Measurements from ENCODE around the gene HOXD9.

HOXD9 gene

DNA sequence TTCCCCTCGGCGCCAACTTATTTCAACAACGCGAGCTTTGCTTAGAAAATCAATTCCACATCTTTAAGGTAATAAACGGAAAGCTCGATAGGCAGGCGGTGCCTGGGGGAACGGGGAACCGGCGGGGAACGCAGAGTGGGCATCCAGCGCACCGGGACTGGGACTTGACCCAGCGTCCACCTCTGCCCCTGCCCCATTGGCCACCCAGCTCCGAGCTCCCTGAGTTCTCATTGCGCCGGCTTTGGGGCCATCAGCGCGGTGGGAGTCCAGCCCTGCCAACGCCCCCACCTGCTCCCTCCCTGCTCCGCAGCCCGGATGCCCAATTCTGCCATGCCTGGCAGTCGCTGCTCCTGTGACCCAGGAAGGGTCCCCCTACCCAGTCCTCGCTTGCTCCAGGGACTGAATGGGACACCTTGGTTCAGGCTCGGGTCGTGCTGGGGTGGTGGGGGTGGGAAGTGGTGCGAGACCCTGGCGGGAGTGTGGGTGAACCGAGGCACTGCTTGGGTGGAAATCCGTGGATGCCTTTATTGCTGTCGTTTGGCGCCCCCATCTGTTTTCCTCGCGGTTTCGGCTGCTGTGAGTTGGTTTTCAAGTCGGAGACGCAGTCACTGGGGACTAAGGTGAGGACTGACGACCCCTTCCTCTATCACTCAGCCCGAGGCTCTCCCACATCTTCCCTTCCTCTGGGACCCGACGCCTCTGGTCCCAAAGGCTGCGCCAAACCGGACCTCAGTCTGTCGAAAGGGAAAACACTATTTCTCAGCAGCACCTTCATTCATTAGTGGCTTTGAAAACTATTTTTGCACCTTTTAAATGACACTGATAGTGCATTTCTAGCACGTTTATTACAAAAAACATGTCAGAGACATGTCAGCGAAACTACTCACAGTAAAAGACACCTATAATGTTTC, 36.4 kb upstream of the HOXD9 start:
- no peak for DNase-seq

- no peak for DNase-seq
Measured at GRCh38 chr2:176087330-176088047, 35.0 kb upstream of the HOXD9 start.

DNA sequence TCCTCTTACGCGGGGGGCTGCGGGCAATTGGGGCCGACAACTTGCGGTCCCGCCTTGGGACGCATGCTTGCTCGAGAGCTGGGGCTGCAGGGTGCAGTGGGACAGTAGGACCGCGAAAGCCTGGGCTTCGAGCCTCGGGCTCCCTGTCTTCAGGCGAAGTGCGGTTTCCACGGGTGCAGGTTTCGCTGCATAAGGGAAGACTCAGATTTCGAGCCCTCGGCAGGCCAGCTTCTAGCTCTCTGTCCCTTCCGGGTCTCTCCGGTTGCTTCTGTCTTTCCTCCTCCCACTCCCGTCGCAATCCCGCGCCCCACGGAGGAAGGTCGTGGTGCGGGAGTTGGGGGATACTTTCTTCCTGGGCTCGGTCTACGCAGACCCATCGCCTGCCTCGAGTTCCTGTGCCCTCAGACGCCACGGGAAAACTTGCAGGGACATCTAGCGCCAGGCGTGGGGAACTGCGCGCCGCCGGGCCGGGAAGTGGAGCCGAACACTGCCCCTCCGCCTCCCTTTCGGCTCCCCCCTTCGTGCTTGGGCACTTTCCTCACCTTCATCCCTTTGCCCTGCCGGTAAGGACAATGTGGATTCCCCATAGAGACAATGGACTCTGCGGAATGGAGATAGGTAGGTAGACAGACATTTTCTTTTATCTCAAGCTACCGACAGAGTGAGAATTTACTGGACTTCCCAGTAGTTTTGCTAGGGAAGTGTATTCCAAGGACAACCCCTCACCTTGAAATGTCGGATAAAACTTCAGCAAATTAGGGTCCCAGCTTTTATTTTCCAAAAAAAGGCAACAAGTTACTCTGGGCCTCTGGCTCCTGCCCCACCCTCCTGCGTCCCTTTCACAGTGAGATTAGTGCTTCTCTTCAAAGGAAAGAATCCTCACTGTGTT, 34.2 kb upstream of the HOXD9 start:
- no peak for DNase-seq

DNA sequence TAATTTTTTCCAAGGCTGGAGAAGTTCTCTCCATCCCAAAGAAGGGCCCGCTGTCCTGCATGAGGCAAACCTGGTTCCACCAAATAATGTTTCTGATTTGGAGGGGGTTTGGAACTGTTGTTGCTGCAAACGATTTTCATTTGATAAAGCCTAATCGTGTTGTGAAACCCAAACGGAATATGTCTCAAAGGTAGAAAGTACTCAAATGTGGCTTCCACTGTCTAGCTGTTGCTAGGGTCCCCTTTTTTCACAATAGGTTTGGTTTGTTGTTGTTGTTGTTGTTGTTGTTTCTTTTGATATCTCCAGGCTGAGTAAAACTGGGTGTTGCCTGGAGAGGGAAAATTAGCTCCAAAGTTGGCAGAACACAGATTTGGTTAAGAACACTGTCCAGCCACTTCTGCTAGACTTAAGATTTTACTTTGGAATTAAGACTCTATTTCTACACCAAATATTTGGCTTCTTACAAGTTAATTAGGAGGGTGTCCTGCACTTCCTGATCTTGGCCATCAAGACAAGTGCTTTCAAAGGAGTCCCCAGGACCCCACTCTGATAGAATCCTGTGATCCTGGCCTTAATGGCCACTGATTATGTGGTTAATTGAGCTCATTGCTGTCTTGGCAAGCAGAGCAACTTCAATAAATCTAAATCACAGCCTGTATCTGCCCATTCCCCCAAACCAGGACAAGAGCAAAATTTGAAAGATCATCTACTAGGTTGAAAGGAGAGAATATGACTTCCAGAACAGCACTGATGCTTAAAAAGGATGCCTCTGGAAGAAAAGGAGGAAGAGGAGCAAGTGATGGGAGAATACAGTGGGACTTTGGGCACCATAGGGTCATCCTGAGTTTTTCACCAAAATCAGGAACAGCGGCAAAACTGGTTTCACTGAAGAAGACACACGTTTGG, 33.3 kb upstream of the HOXD9 start:
- DNase-seq, result no peak

DNA sequence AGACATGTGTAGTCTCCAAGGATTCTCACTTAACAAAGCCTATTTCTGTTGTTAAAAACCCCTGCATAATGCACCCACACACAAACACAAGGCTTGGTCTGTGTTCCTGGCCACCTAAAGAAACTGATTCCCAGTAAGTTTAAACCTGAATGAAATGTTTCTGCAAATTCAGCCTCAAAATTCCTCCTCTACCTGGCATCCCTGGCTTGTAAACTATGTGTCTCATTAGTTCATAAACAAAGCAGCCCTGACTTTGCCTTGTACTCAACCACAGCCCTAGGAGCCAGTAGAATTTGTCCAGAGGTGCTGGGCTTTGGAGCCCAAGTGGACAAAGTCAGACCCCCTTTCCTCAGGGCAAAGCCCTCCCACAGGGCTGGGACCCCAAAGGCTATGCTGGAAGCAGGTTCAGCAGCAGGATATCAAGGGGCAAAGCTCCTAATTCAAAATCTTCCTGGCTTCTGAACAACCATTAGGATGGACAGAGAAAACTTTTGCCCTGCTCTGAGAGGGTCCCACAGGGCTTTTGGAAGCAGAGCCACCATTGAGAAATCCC, 32.6 kb upstream of the HOXD9 start:
- DNase-seq, result no peak

GRCh38 chr2:176090862-176091261, 31.7 kb upstream of the HOXD9 start:
- DNase-seq, result no peak

DNA sequence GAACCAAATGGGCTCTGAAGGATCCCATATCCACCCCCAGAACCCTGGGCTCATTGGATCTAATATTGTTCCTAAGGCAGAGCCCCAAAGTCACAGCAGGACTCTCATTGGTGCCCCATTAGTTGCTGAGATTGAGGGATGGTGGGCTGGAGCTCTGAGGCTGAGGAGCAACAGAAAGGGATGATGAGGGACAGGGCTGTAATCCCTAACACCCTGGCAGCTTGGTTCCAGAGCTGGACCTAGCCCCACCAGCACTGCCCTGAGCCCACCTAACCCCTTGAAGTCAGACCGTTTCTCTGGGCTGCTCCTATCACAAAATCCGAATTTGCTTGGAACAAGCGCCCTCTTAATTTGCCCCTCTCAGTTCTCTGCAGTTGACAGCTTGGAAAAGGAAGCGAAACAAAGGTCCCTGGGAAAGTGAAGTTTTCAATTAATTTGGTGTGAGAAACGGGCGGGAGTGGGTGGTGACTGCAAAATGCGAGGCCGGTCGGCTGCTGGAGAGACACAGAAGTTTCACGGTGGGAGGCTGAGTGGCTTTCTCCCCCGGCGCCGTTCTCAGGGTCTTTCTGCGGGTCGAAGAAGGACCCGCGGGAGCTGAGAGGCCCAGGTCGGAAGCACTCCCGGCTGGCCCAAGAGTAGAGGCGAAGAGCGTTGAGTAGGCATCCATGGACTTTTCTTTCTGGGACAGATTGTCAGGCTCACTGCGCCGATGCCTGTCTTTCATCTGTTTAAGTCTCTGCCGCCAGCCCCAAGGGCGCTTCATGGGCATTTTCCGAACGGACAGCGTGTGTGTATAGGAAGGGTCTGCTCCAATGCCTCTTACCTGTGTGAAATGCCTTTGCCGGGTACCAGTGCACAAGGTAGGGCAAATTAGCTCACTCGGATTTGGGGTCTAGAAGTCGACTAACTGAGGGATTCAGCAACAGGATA, 30.9 kb upstream of the HOXD9 start:
- no peak for DNase-seq

- no peak for DNase-seq
Measured at GRCh38 chr2:176092270-176093144, 30.0 kb upstream of the HOXD9 start, which contains the start of gene HOXD13. HOXD13 (plus strand) TSS chr2:176092721; CDS start chr2:176092891, 170 bp downstream.

GRCh38 chr2:176093145-176093897, 29.2 kb upstream of the HOXD9 start:
- no peak for DNase-seq

- no peak for DNase-seq
Measured at GRCh38 chr2:176093898-176094249, 28.6 kb upstream of the HOXD9 start.

DNA sequence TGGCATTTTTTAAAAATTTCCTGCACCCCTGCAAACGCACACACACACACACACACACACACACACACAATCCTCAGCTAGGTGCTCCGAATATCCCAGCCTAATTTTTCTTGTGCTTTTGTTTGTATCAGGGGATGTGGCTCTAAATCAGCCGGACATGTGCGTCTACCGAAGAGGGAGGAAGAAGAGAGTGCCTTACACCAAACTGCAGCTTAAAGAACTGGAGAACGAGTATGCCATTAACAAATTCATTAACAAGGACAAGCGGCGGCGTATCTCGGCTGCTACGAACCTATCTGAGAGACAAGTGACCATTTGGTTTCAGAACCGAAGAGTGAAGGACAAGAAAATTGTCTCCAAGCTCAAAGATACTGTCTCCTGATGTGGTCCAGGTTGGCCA, 28.2 kb upstream of the HOXD9 start:
- DNase-seq, result no peak

DNA sequence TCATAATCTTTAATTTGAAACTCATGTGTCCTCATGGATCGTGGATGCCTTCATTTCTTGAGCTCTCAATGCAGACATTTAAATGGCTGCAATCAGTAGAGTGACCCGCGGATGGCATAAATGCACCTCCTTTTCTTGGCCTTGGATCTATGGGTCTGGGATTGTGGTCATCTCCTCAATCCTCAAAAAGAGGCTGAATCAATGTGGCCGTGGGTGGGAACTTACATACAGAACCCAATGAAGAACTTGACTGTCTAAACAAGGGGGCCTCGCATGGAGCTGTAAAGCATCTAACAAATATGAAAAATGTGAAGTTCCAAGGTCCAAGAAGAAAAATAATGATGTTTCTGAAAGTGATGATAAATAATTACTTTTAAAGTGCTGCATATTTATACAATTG, 27.1 kb upstream of the HOXD9 start:
- no peak for DNase-seq

DNA sequence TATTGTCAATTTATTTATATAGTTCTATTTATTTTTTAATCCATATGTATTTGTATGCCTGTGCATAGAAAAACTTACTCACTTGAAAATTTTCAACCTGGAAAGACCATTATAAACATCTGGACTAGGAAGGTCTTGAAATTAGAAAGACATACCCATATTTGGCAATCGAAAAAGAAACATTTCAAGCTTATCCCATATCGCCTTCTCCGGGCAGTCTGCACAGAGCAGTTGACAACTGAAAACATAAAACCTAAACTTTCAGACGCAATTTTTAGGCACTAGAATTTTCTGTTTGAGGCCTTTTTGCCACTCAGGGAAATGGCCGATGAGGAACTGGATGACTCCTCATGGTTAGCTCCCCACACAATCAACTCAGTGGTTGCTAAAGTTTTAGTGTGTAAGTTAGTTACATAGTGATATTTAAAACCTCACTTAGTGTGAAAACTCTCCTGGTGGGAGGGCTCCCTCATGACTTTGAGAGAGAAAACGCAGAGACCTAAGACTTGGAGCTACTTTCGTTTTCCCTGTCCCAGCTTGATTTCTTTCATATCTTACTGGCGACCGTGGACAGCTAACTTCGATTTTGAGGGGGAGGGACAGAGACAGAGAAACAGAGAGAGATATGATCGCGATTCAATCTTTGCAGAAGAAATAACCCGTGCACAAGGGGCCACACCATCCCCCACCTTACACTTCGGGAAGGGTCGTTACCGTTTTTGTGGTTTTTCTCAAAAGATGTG, 26.1 kb upstream of the HOXD9 start:
- no peak for DNase-seq

DNA sequence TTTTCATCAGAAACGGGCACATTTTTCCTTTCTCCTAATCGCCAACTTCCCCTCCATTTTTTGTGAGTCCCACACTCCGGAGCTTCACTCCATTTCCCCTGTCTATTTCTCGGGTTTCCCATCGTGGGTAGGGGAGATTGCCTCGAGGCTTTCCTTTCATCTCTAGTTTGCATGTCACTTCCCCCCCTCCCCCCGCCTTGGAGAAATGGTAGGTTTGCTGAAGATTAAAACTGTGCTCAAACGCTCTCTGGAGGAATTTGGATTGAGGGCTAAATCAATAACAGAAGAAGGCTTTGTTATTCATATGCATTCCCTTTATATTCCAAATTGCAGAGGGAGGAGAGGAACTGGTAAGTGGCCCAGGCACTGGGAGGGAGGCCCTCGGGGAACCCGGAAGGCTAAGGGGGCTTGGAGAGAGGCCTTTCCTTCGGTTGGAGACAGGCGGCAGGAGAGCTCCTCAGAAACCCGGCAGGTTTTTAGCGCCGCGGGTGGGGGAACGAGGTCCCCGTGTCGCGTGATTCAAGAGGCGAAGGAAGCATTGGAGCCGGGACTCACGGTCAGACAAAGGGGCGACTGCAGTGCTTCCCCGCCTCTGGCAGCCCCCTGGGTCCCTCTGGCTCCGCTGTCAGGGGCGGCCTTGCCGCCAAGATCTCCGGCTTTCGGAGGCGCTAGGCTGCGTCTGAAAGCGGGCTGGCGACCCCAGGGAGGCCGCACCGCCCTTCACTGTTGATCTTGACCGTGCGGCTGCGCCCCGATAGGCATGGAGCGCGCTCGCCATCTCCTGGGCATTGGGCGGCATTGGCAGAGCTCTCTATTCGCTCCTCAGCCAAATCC, 25.3 kb upstream of the HOXD9 start:
- peak; percentile 48 to 56 for DNase-seq

DNA sequence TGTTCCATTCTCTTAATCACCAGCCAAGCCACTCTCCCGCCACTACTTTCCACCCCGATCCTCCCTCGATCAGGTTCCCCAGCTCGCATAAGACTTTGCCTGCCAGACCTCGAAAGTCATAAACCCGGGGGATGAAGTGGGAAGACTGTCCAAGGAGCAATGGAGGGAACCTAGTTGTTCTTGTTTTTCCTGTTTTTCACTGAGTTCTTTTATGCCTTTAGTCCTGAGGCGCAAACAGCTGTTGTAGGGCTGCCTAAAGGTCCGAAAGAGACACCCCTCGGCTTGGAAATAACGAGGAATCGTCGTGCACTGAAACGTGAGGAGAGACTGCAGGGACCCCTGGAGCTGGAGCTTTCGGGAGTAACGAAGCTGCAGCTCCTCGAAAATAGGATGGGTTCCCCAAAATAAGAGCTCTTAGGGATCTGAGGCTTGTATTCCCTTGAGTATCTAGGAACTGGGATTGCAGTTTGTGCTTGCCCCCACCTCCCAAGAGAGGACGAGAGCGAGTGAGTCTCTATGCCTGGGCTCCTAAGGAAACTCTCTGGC, 24.6 kb upstream of the HOXD9 start:
- no peak for DNase-seq

DNA sequence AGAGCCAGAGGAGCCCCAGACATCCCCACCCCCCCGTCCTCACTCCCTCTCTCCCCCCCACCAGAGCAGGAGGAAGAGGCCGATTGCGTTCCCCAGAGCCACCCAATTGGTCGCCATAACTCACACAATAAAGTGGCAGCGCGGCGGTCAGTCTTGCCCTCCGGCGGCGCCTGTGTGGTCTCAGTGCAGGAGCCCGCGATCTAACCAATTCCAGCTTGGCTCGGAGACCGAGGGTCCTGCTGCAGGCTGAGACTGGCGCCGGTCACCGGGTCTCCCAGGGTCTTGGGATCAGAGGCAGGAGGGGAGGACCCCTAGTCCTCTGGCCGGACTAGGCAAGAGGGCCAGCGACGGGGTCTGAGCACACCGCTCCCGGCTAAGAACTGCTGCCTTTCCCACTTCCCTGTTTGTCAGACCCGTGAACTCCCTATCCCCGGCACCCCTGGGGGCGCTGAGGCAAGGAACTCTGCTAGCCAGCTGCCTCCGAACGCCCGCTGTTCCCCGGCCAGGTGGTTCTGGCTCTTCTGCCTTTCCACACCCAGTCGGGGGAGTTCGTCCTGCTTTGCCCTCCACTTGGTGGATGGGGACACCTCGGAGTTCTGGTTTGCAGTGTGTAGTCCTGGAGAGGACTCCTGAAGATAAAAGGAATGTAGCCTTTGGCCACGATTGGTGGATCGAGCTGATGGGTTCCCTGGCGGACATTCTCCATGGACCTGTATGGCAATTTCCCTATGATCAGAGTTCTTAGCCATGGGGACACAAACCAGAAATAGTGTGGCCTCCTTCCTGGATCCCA, 24.0 kb upstream of the HOXD9 start:
- DNase-seq, result no peak

Data from stimulated activated CD4-positive, alpha-beta T cell treated with anti-CD3 and anti-CD28 coated beads, Interleukin-2, amount 100 ng/mL, for 48 hours (primary cell).